BJ (cell line): ENCODE results near the gene GNG4. TPM values are rescaled to one million over a fixed set of nuclear protein-coding genes. Genes with fewer than 3 reads are reported as not detected.

Source experiments
- CTCF ChIA-PET: fragments of 350-600 bp; formaldehyde crosslinking; extraction: SDS; loops from one replicate; lab custom pipeline; 2021; ENCODE audit warnings: antibody characterized with exemption, inconsistent platforms; lab: Yijun Ruan, JAX
- POLR2A ChIA-PET: fragments of 300-600 bp; sonication (Branson Sonifier 250); formaldehyde crosslinking; extraction: SDS; loops from one replicate; lab custom pipeline; 2021; ENCODE audit warnings: antibody characterized with exemption; lab: Charles Lee
- DNase-seq: peaks from one replicate; pipeline ENCODE4 v3.0.0-alpha.2; 2011; ENCODE audit warnings: low read depth
- H3K27me3 ChIP-seq: 2 replicates; pipeline ENCODE4 v1.6.0; 2011; ENCODE audit warnings: low read length; ENCODE audit not compliant: control insufficient read depth, insufficient read depth
- H3K36me3 ChIP-seq: 2 replicates; pipeline ENCODE4 v1.5.1; 2011; ENCODE audit warnings: low read length; ENCODE audit not compliant: control insufficient read depth, insufficient read depth
- H3K4me3 ChIP-seq: 2 replicates; pipeline ENCODE4 v1.5.1; 2011; ENCODE audit warnings: low read depth, mild to moderate bottlenecking, control low read depth, low read length
- polyA plus RNA-seq: library from polyadenylated mRNA; depleted of rRNA; stranded (reverse); fragments of >200 nt; gene quantifications from 2 replicates; pipeline ENCODE4 v1.2.3, GENCODE V29; 2011
- TF ChIP-seq, protein P1 (sequence below): IDR thresholded peaks from 2 replicates; pipeline ENCODE4 v1.5.1; 2011; ENCODE audit warnings: low read depth, mild to moderate bottlenecking, control low read depth, inconsistent platforms, low read length, moderate library complexity; ENCODE audit not compliant: insufficient read depth

GNG4 gene
- polyA plus RNA-seq, 1 experiment, result 0.09 TPM

DNA sequence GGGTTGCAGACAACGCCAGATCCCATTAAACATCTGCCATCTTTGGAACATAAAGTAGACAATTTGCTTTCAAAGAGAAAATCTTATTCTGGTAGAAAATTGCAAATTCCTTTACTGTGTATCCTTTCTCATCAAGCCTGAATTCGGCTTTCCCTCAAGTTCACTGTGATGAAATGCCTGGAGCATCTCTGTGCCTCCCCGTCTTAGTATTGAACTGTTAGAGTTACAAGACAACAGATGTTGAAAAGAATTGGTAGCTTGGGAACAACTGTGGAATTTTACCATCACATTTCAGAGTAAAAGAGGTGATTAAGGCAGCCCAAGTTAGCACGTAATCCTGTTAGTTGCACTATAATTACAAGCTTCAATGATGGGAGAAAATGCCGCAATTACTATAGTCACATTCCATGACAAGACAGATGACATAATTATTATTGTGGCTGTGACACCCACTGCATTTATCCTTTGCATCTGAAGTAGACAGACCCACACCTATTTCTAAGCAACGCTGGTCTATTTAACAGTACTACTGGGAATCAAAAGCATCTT lies 90.9 kb downstream of the GNG4 start:
- Histone ChIP-seq H3K36me3 (no peaks in the 10 kb centered on the region), H3K27me3 (no peaks in the 10 kb centered on the region), H3K4me3 (no peak overlapping the region)
- TF ChIP-seq, protein P1, sequence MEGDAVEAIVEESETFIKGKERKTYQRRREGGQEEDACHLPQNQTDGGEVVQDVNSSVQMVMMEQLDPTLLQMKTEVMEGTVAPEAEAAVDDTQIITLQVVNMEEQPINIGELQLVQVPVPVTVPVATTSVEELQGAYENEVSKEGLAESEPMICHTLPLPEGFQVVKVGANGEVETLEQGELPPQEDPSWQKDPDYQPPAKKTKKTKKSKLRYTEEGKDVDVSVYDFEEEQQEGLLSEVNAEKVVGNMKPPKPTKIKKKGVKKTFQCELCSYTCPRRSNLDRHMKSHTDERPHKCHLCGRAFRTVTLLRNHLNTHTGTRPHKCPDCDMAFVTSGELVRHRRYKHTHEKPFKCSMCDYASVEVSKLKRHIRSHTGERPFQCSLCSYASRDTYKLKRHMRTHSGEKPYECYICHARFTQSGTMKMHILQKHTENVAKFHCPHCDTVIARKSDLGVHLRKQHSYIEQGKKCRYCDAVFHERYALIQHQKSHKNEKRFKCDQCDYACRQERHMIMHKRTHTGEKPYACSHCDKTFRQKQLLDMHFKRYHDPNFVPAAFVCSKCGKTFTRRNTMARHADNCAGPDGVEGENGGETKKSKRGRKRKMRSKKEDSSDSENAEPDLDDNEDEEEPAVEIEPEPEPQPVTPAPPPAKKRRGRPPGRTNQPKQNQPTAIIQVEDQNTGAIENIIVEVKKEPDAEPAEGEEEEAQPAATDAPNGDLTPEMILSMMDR, result no peak
- CTCF ChIA-PET, result no interaction called here
- POLR2A ChIA-PET, result no interaction called here
- DNase-seq, result no peak

DNA sequence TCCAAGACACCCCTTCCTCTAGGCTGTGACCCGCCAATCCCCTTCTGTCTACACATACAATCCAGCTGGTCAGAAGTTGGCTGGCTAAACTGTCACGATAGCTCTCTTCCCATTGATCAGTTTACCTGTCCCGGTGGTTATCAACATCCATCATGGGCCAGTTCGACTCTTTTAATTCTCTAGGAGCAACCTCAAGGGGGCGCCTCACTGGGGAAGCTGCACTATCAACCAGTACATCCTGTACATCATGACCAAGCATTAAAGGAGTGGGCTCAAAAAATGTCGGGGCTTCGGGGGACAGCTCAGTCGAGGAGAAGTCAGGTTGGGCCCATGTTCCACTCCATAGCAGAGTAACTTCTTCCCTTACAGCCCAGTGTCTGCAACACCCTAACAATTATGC lies 92.1 kb downstream of the GNG4 start:
- H3K36me3 ChIP-seq, result no peaks in the 10 kb centered on the region
- H3K27me3 ChIP-seq, result no peaks in the 10 kb centered on the region
- no peak overlapping the region for H3K4me3 ChIP-seq
- DNase-seq, result no peak
- POLR2A ChIA-PET, result no interaction called here
- TF ChIP-seq, protein P1, result no peak
- CTCF ChIA-PET, result interaction anchor here (0.5 kb wide), 1 partner anchor 207 kb away, joined by 4 read pairs; no protein-coding TSS in a partner anchor

DNA sequence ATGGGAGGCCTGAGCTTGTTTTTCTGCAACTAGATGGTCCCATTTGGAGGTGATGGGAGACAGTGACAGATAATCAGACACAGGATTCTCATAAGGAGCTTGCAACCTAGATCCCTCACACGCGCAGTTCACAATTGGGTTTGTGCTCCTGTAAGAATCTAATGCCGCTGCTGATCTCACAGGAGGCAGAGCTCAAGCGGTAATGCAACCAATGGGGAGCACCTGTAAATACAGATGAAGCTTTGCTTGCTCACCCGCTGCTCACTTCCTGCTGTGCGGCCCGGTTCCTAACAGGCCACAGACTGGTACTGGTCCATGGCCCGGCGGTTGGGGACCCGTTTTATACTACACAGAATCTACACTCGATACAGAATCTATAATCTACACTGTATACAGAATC lies 92.8 kb downstream of the GNG4 start:
- ChIA-PET CTCF (interaction anchor here (0.5 kb wide), 1 partner anchor 207 kb away, joined by 4 read pairs; no protein-coding TSS in a partner anchor), POLR2A (no interaction called here)
- H3K4me3 ChIP-seq, result no peak overlapping the region
- no peaks in the 10 kb centered on the region for H3K36me3 ChIP-seq
- DNase-seq, result no peak
- TF ChIP-seq, protein P1, result no peak
- no peaks in the 10 kb centered on the region for H3K27me3 ChIP-seq

DNA sequence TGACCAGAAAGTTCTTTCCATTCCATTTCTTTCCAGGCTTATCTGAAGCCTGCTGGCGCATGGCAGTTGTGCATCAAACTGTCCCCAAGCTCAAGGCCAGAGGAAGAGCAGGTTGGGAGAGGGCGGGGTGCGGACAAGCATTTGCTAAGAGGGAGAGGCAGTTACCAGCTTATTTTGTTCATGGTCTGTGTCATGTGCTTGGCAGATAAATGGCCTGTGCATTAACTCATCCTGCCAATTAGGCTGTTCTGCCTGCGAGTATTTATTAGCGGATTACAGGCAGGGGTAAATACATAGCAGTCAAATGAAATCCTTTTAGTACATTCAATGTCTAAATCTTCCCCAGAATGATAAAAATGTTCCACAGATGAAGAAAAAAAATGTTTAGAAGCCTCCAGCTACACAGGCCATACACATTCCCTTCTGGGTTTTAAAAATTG lies 96.5 kb downstream of the GNG4 start:
- DNase-seq, result no peak
- no peak overlapping the region for H3K4me3 ChIP-seq
- TF ChIP-seq, protein P1, result no peak
- H3K27me3 ChIP-seq, result peaks cover 2% of the 10 kb centered on the region; the same call in 1 of the 2 replicates
- ChIA-PET POLR2A (no interaction called here), CTCF (no interaction called here)
- H3K36me3 ChIP-seq, result no peaks in the 10 kb centered on the region

DNA sequence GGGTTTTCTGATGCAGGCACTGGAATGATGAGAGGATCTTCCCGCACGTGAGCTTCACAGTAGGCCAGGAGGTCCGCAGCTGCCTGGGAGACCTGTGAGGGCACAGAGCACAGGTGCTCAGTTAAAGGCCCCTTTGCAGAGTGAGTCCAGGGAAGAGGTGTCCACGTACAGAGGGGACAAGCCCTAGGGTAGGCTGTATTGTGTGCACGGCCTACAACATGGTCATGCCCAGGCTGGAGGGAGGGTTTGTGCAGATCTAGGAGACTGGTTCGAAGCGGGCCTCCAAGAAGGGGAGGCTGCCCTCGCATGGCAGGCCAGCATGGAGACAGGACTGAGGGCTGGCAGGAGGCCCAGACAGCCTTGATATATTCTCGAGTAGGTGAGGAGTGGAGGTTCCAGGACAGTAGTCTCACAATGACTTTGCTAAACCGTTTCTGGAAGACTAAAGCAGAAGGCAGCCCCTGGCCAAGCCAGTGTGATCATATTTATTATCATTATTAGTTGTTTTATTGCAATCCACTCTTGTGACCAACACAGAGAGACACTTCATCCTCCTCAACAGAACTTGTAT lies 97.4 kb downstream of the GNG4 start:
- CTCF ChIA-PET, result no interaction called here
- POLR2A ChIA-PET, result no interaction called here
- no peak for DNase-seq
- no peak overlapping the region for H3K4me3 ChIP-seq
- TF ChIP-seq, protein P1, result no peak
- H3K27me3 ChIP-seq, result peaks cover 2% of the 10 kb centered on the region; the same call in 1 of the 2 replicates
- no peaks in the 10 kb centered on the region for H3K36me3 ChIP-seq
